Activated T-helper 9 cell treated with anti-CD3 and anti-CD28 coated beads, Interleukin-2, amount 50 U/mL, for 16 hours (primary cell): ENCODE results near the gene DTNB.
"Not testable (repeated sequence)": the region's sequence is repeated elsewhere in the genome, so short reads cannot be mapped to it uniquely, and the experiment has no call there.

Source experiments
- DNase-seq: peaks from one replicate; pipeline ENCODE4 v3.0.0-alpha.2; 2020; ENCODE audit warnings: low read depth

The DTNB gene

GRCh38 chr2:25587361-25587760 lies 86.0 kb downstream of the DTNB start:
- no peak for DNase-seq

- no peak for DNase-seq
Observed at GRCh38 chr2:25586726-25587144, 86.6 kb downstream of the DTNB start.

GRCh38 chr2:25585189-25585588 lies 88.2 kb downstream of the DTNB start:
- no peak for DNase-seq

- DNase-seq, result no peak
Observed at GRCh38 chr2:25582077-25582830, 91.1 kb downstream of the DTNB start.

- no peak for DNase-seq
Observed at GRCh38 chr2:25576596-25576995, 96.8 kb downstream of the DTNB start.

- no peak for DNase-seq
Observed at GRCh38 chr2:25572638-25573037, 100.7 kb downstream of the DTNB start.

- no peak for DNase-seq
Observed at GRCh38 chr2:25570161-25570845, 103.1 kb downstream of the DTNB start.

- no peak for DNase-seq
Observed at GRCh38 chr2:25567406-25567805, 106.0 kb downstream of the DTNB start.

- DNase-seq, result no peak
Observed at GRCh38 chr2:25566694-25567093, 106.7 kb downstream of the DTNB start.

- DNase-seq, result no peak
Observed at GRCh38 chr2:25566094-25566493, 107.3 kb downstream of the DTNB start.

GRCh38 chr2:25561136-25561850 lies 112.1 kb downstream of the DTNB start:
- DNase-seq, result no peak

- DNase-seq, result no peak
Observed at GRCh38 chr2:25559148-25559547, 114.2 kb downstream of the DTNB start.

- no peak for DNase-seq
Observed at GRCh38 chr2:25558262-25558661, 115.1 kb downstream of the DTNB start.

- DNase-seq, result no peak
Observed at GRCh38 chr2:25557179-25558036, 116.0 kb downstream of the DTNB start.

- no peak for DNase-seq
Observed at GRCh38 chr2:25552318-25552717, 121.1 kb downstream of the DTNB start.

- DNase-seq, result no peak
Observed at GRCh38 chr2:25551316-25551715, 122.1 kb downstream of the DTNB start.

GRCh38 chr2:25549571-25549970 lies 123.8 kb downstream of the DTNB start:
- DNase-seq, result not testable (repeated sequence)

- no peak for DNase-seq
Observed at GRCh38 chr2:25548601-25549000, 124.8 kb downstream of the DTNB start.

- DNase-seq, result no peak
Observed at GRCh38 chr2:25546852-25547251, 126.5 kb downstream of the DTNB start.

GRCh38 chr2:25545899-25546298 lies 127.5 kb downstream of the DTNB start:
- DNase-seq, result no peak

GRCh38 chr2:25544445-25544844 lies 128.9 kb downstream of the DTNB start:
- DNase-seq, result no peak

GRCh38 chr2:25543939-25544338 lies 129.4 kb downstream of the DTNB start:
- no peak for DNase-seq
